A549 (cell line): ENCODE measurements around the gene COPA. TPM values are rescaled to one million over a fixed set of nuclear protein-coding genes. Genes with fewer than 3 reads are reported as not detected.

Source experiments
- ATAC-seq, 2 experiments: fragments of 200-7000 bp in 1 of 2; fragments of >200 bp in 1 of 2; cut with Nextera tagmentation in 1 of 2; cut with Tn5 transposase in 1 of 2; 3 replicates each; pipeline versions ENCODE4 v1.8.0 to v1.9.1; 2018 to 2020; ENCODE audit warnings: mild to moderate bottlenecking in 1 of 2, moderate library complexity in 1 of 2
- CTCF ChIA-PET: fragments of 300-600 bp; sonication (Branson Sonifier 250); formaldehyde crosslinking; extraction: SDS; loops from one replicate; lab custom pipeline; 2021; ENCODE audit warnings: antibody characterized with exemption, inconsistent platforms; lab: Yijun Ruan, JAX
- POLR2A ChIA-PET: fragments of 350-600 bp; formaldehyde crosslinking; extraction: SDS; loops from one replicate; lab custom pipeline; 2021; ENCODE audit warnings: antibody characterized with exemption, inconsistent platforms; lab: Yijun Ruan, JAX
- DNase-seq, 2 experiments: peaks; one replicate each; pipeline versions ENCODE4 v3.0.0 to v3.0.0-alpha.2; 2011 to 2016; ENCODE audit warnings: low read depth in 1 of 2, low spot score in 1 of 2
- FAIRE-seq: peaks from 2 replicates; lab custom pipeline; 2011; peaks lifted over from hg19 to GRCh38; lab: Jason Lieb, UNC
- H3K27ac ChIP-seq, 2 experiments: fragments of >200 bp; sonication (Bioruptor Twin); formaldehyde crosslinking; 3 replicates each; pipeline ENCODE4 v1.5.1; 2016 to 2017
- H3K4me1 ChIP-seq: fragments of >200 bp; sonication (Bioruptor Twin); formaldehyde crosslinking; 3 replicates; pipeline ENCODE4 v1.6.1; 2016
- H3K4me2 ChIP-seq: fragments of >200 bp; sonication (Bioruptor Twin); formaldehyde crosslinking; 3 replicates; pipeline ENCODE4 v1.6.1; 2016
- H3K4me3 ChIP-seq: fragments of >200 bp; sonication (Bioruptor Twin); formaldehyde crosslinking; 3 replicates; pipeline ENCODE4 v1.5.1; 2016
- H3K9me3 ChIP-seq: fragments of >200 bp; sonication (Bioruptor Twin); formaldehyde crosslinking; 3 replicates; pipeline ENCODE4 v1.6.1; 2016
- CBX2 ChIP-seq: fragments of 200-600 bp; sonication (generic); IDR thresholded peaks from 2 replicates; pipeline ENCODE4 v1.6.1; 2016; ENCODE audit warnings: low read depth, mild to moderate bottlenecking, borderline replicate concordance
- CEBPB ChIP-seq, 2 experiments: fragments of >200 bp in 1 of 2; sonication (Bioruptor Twin) in 1 of 2; formaldehyde crosslinking in 1 of 2; IDR thresholded peaks; 2 replicates each; pipeline ENCODE4 v1.6.1; 2012 to 2016
- CHD2 ChIP-seq: fragments of 150-350 bp; IDR thresholded peaks from 2 replicates; pipeline ENCODE4 v1.6.1; 2014; ENCODE audit warnings: low read length; ENCODE audit not compliant: partially characterized antibody
- CHD4 ChIP-seq: fragments of 200-600 bp; sonication (generic); IDR thresholded peaks from 2 replicates; pipeline ENCODE4 v1.6.1; 2016; ENCODE audit warnings: antibody characterized with exemption, mild to moderate bottlenecking, borderline replicate concordance
- EHMT2 ChIP-seq: fragments of 200-600 bp; sonication (generic); IDR thresholded peaks from 2 replicates; pipeline ENCODE4 v1.6.1; 2016; ENCODE audit warnings: antibody characterized with exemption, low read depth, mild to moderate bottlenecking, moderate library complexity
- ESRRA ChIP-seq: fragments of 150-350 bp; IDR thresholded peaks from 2 replicates; pipeline ENCODE4 v1.6.1; 2014; ENCODE audit warnings: mild to moderate bottlenecking, low read length, borderline replicate concordance
- FOSB ChIP-seq: fragments of 250-450 bp; sonication (Bioruptor Pico); IDR thresholded peaks from 2 replicates; pipeline ENCODE4 v1.5.0; 2020; ENCODE audit warnings: mild to moderate bottlenecking, moderate library complexity
- FOSL2 ChIP-seq, 2 experiments: fragments of 450-650 bp in 1 of 2; fragments of >200 bp in 1 of 2; sonication (Bioruptor Twin) in 1 of 2; formaldehyde crosslinking; IDR thresholded peaks; 2 replicates each; pipeline versions ENCODE4 v1.5.0 to v1.6.1; 2016 to 2020; ENCODE audit warnings: mild to moderate bottlenecking in 1 of 2, moderate library complexity in 1 of 2
- HOXB13 ChIP-seq: fragments of 250-450 bp; sonication (Bioruptor Pico); IDR thresholded peaks from 2 replicates; pipeline ENCODE4 v1.5.0; 2020; ENCODE audit warnings: low read depth, mild to moderate bottlenecking, moderate library complexity
- JUN ChIP-seq, 2 experiments: fragments of >200 bp; sonication (Bioruptor Twin); formaldehyde crosslinking; IDR thresholded peaks; 2 replicates in 1 of 2; 3 replicates in 1 of 2; pipeline ENCODE4 v1.6.1; 2016 to 2017
- KDM5A ChIP-seq: fragments of 200-600 bp; sonication (generic); IDR thresholded peaks from 2 replicates; pipeline ENCODE4 v1.6.1; 2016; ENCODE audit warnings: antibody characterized with exemption, mild to moderate bottlenecking
- NPAS2 ChIP-seq: fragments of 250-450 bp; sonication (Bioruptor Pico); IDR thresholded peaks from 2 replicates; pipeline ENCODE4 v1.8.0; 2022; ENCODE audit warnings: mild to moderate bottlenecking, moderate library complexity, borderline replicate concordance
- PHF8 ChIP-seq: fragments of 200-600 bp; sonication (generic); IDR thresholded peaks from 2 replicates; pipeline ENCODE4 v1.6.1; 2016; ENCODE audit warnings: low read depth, mild to moderate bottlenecking, antibody characterized with exemption, moderate library complexity, borderline replicate concordance
- POLR2AphosphoS2 ChIP-seq: conservative IDR thresholded peaks from 2 replicates; pipeline ENCODE4 v1.6.1; 2012; ENCODE audit warnings: low read length, improper control_type of control experiment, inconsistent platforms
- RAD21 ChIP-seq, 2 experiments: fragments of >200 bp in 1 of 2; sonication (Bioruptor Twin) in 1 of 2; formaldehyde crosslinking in 1 of 2; IDR thresholded peaks in 1 of 2; conservative IDR thresholded peaks in 1 of 2; 2 replicates in 1 of 2; 3 replicates in 1 of 2; pipeline ENCODE4 v1.6.1; 2012 to 2018; ENCODE audit warnings: inconsistent platforms in 1 of 2
- RARB ChIP-seq: fragments of 250-450 bp; sonication (Bioruptor Pico); IDR thresholded peaks from 2 replicates; pipeline ENCODE4 v1.8.0; 2021; ENCODE audit warnings: mild to moderate bottlenecking, moderate library complexity
- RCOR1 ChIP-seq: fragments of 150-350 bp; IDR thresholded peaks from 2 replicates; pipeline ENCODE4 v1.6.1; 2014; ENCODE audit warnings: antibody characterized with exemption, low read length, low read depth
- SMC3 ChIP-seq: fragments of >200 bp; sonication (Bioruptor Twin); formaldehyde crosslinking; IDR thresholded peaks from 3 replicates; pipeline ENCODE4 v1.6.1; 2018; ENCODE audit warnings: inconsistent platforms
- TP53 ChIP-seq: fragments of 250-450 bp; sonication (Bioruptor Pico); IDR thresholded peaks from 2 replicates; pipeline ENCODE4 v1.5.0; 2021; ENCODE audit warnings: mild to moderate bottlenecking, moderate library complexity
- ZC3H11A ChIP-seq: fragments of 450-650 bp; IDR thresholded peaks from 2 replicates; pipeline ENCODE4 v1.6.1; 2014; ENCODE audit warnings: antibody characterized with exemption, mild to moderate bottlenecking
- ZFP36 ChIP-seq: fragments of 450-650 bp; IDR thresholded peaks from 2 replicates; pipeline ENCODE4 v1.6.1; 2014; ENCODE audit warnings: borderline replicate concordance; ENCODE audit not compliant: partially characterized antibody
- ZNF302 ChIP-seq: fragments of 250-450 bp; sonication (Bioruptor Pico); IDR thresholded peaks from 2 replicates; pipeline ENCODE4 v1.9.0; 2021; ENCODE audit warnings: inconsistent platforms, mild to moderate bottlenecking, moderate library complexity
- ZSCAN20 ChIP-seq: fragments of 250-450 bp; sonication (Bioruptor Pico); IDR thresholded peaks from 2 replicates; pipeline ENCODE4 v1.8.0; 2022; ENCODE audit warnings: mild to moderate bottlenecking, moderate library complexity
- WGBS: methylation state at CpG from one replicate; pipeline ENCODE4 v1.1.6; 2017; ENCODE audit errors: missing lambda C conversion rate; 5-methylcytosine and 5-hydroxymethylcytosine counted together
- polyA plus RNA-seq, 4 experiments: library from polyadenylated mRNA; depleted of rRNA in 3 of 4; stranded (reverse); fragments of >200 nt; fragmentation: RNase III in 1 of 4; extraction: RNeasy Plus Mini Kit Qiagen cat#74134 plus additional on column Dnase treatment in 1 of 4; gene quantifications; 2 replicates in 3 of 4; 3 replicates in 1 of 4; pipeline ENCODE4 v1.2.3, GENCODE V29; 2011 to 2017
- TF ChIP-seq, protein P1 (sequence below): IDR thresholded peaks from 2 replicates; pipeline ENCODE4 v1.6.1; 2012
- TF ChIP-seq, protein P2 (sequence below): fragments of >200 bp; sonication (Bioruptor Twin); formaldehyde crosslinking; IDR thresholded peaks from 3 replicates; pipeline ENCODE4 v1.5.1; 2016

COPA gene
- polyA plus RNA-seq, 2 of the 4 experiments (the other 2 are of a cell fraction) = 83.5 to 149 TPM

DNA sequence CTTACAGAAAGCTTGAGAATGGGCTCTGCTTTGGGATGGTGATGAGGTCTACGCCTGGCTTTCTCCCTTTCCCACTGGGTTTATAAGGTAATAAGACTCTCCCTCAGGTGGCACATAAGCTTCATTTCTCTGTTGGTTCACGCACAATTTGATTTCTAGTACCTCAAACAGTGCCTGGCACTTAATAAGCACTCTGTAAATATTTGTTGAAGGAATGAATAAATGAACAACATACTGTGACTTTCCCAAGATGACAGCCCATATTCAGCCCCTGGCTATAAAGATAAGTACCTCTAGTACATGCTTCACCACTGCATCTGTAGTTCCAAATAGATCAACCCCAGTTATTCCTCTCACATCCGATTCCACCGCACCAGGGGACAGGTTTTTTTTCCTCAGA, 17.8 kb downstream of the COPA start:
- ATAC-seq (no peak), FAIRE-seq (no peak), DNase-seq (no peak)
- no peaks in the 10 kb centered on the region for H3K4me1 ChIP-seq
- no peak overlapping the region for H3K4me3 ChIP-seq
- H3K27ac ChIP-seq = no peak overlapping the region
- ChIA-PET POLR2A (no interaction called here), CTCF (interaction anchor here (0.9 to 1.8 kb wide), 4 partner anchors 13 to 224 kb away, joined by 3 to 9 read pairs (median 4); no protein-coding TSS in a partner anchor)
- 91% methylated on average over 4 of the region's 4 CpGs for WGBS
- no peak overlapping the region for H3K4me2 ChIP-seq
- TF ChIP-seq JUN (IDR thresholded peaks at IDR 0.05) = no peak
- TF ChIP-seq CHD4 = no peak
- no peak for TF ChIP-seq ZSCAN20
- TF ChIP-seq POLR2AphosphoS2 = no peak
- TF ChIP-seq, all 56 proteins: peak for 0
- H3K9me3 ChIP-seq = no peaks in the 10 kb centered on the region

DNA sequence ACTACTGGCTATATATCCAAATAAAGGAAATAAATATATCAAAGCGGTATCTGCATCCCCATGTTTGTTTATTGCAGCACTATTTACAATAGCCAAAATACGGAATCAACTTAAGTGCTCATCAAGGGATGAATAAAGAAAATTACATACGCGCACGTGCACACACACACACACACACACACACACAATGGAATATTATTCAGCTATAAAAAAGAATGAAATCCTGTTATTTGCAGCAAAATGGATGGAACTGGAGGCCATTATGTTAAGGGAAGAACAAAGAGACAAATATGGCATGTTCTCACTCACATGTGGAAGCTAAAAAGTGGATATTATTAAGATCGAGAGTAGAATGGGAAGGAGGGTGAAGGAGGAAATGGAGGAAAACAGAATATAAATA, 20.2 kb downstream of the COPA start:
- no peak overlapping the region for H3K27ac ChIP-seq
- ATAC-seq = no peak
- DNase-seq = no peak
- H3K9me3 ChIP-seq = no peaks in the 10 kb centered on the region
- ChIA-PET POLR2A (no interaction called here), CTCF (no interaction called here)
- no peak for FAIRE-seq
- H3K4me2 ChIP-seq = no peak overlapping the region
- H3K4me1 ChIP-seq = no peaks in the 10 kb centered on the region
- no peak overlapping the region for H3K4me3 ChIP-seq
- WGBS = 92% methylated on average over 6 of the region's 6 CpGs
- no peak for TF ChIP-seq POLR2AphosphoS2
- no peak for TF ChIP-seq FOSL2 (IDR thresholded peaks at IDR 0.05)
- TF ChIP-seq FOSL2 (CRISPR knock-in tag; IDR thresholded peaks at IDR 0.05) = no peak
- TF ChIP-seq EHMT2 = no peak
- no peak for TF ChIP-seq RCOR1
- no peak for TF ChIP-seq RARB
- TF ChIP-seq CEBPB (IDR thresholded peaks at IDR 0.05) = no peak
- TF ChIP-seq RAD21 (conservative IDR thresholded peaks at IDR 0.05 in 1 of 2, IDR thresholded peaks at IDR 0.05 in 1 of 2) = no peak
- no peak for TF ChIP-seq ESRRA
- TF ChIP-seq ZSCAN20 = no peak
- no peak for TF ChIP-seq HOXB13
- no peak for TF ChIP-seq ZFP36
- no peak for TF ChIP-seq CHD2
- TF ChIP-seq NPAS2 (CRISPR knock-in tag) = no peak

DNA sequence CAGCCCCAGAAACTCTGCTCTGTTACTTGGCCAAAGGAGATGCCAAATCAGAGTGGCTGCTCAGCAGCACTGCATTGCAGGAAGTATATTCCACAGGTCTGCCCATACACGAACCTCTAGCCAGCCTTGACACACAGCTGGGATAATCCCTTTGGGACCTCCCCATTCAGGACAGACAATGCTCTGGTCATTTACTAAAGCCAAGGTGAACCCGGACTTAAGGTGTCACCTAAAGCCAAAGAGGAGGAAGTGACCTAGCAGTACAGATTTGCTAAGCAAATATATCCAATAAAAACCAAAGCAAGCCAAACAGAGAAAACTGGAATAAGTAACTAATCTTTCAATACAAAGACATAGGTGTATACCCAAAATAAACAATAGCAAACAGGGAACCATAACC, 27.7 kb downstream of the COPA start:
- H3K4me1 ChIP-seq = no peaks in the 10 kb centered on the region
- DNase-seq = no peak
- H3K27ac ChIP-seq = no peak overlapping the region
- TF ChIP-seq PHF8 (no peak), FOSL2 (IDR thresholded peaks at IDR 0.05) (no peak), FOSL2 (CRISPR knock-in tag; IDR thresholded peaks at IDR 0.05) (no peak), ZNF302 (no peak), KDM5A (no peak), TP53 (CRISPR knock-in tag) (no peak)
- no peaks in the 10 kb centered on the region for H3K9me3 ChIP-seq
- FAIRE-seq = no peak
- POLR2A ChIA-PET = no interaction called here
- no peak overlapping the region for H3K4me2 ChIP-seq
- CTCF ChIA-PET = interaction anchor here (2.7 kb wide), 1 partner anchor 24 kb away, joined by 17 read pairs; no protein-coding TSS in a partner anchor
- 84% methylated on average over 2 of the region's 2 CpGs for WGBS
- ATAC-seq = no peak
- H3K4me3 ChIP-seq = no peak overlapping the region

DNA sequence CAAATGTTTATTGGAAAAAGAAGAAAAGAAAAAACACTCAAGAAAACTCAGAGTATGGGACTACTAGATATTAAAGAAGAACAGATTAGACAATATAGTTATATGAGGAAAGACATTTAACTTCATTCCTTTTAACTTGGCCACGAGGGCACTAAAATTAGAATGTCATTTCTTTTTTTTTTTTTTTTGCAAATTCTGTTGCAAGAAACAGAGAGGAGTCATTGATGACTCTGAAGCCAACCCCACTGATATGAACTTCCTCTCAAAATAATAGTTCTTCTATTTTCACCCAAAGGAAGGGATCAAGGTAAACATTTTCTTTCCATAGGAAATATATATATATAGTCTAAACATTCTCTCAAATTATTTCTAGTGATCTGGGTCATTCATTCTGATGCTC, 33.5 kb downstream of the COPA start:
- Histone ChIP-seq H3K9me3 (no peaks in the 10 kb centered on the region), H3K4me3 (no peak overlapping the region), H3K4me1 (no peaks in the 10 kb centered on the region), H3K27ac (no peak overlapping the region), H3K4me2 (no peak overlapping the region)
- 74% methylated on average over 1 of the region's 1 CpG for WGBS
- ChIA-PET CTCF (interaction anchor here (9.4 kb wide), 1 partner anchor 18 kb away, joined by 83 read pairs; no protein-coding TSS in a partner anchor), POLR2A (no interaction called here)
- no peak for DNase-seq
- FAIRE-seq = no peak
- no peak for ATAC-seq
- TF ChIP-seq SMC3 = no peak
- TF ChIP-seq ZC3H11A = no peak
- TF ChIP-seq RCOR1 = no peak
- TF ChIP-seq, protein P1, sequence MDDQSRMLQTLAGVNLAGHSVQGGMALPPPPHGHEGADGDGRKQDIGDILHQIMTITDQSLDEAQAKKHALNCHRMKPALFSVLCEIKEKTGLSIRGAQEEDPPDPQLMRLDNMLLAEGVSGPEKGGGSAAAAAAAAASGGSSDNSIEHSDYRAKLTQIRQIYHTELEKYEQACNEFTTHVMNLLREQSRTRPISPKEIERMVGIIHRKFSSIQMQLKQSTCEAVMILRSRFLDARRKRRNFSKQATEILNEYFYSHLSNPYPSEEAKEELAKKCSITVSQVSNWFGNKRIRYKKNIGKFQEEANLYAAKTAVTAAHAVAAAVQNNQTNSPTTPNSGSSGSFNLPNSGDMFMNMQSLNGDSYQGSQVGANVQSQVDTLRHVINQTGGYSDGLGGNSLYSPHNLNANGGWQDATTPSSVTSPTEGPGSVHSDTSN = no peak
- TF ChIP-seq CBX2 = no peak
- no peak for TF ChIP-seq FOSB
- TF ChIP-seq, protein P2, sequence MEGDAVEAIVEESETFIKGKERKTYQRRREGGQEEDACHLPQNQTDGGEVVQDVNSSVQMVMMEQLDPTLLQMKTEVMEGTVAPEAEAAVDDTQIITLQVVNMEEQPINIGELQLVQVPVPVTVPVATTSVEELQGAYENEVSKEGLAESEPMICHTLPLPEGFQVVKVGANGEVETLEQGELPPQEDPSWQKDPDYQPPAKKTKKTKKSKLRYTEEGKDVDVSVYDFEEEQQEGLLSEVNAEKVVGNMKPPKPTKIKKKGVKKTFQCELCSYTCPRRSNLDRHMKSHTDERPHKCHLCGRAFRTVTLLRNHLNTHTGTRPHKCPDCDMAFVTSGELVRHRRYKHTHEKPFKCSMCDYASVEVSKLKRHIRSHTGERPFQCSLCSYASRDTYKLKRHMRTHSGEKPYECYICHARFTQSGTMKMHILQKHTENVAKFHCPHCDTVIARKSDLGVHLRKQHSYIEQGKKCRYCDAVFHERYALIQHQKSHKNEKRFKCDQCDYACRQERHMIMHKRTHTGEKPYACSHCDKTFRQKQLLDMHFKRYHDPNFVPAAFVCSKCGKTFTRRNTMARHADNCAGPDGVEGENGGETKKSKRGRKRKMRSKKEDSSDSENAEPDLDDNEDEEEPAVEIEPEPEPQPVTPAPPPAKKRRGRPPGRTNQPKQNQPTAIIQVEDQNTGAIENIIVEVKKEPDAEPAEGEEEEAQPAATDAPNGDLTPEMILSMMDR = no peak
